WTC11 (cell line): ENCODE data around the gene CACNB4.

ENCODE experiments used
- ETV6 ChIP-seq: sonication (generic); formaldehyde crosslinking; IDR thresholded peaks from 2 replicates; pipeline ENCODE4 v1.8.1; 2022; ENCODE audit warnings: mild to moderate bottlenecking, missing genetic modification reagents
- SMAD4 ChIP-seq: sonication (generic); formaldehyde crosslinking; IDR thresholded peaks from 2 replicates; pipeline ENCODE4 v1.8.0; 2022; ENCODE audit warnings: mild to moderate bottlenecking, missing genetic modification reagents
- TP53 ChIP-seq: sonication (generic); formaldehyde crosslinking; IDR thresholded peaks from 2 replicates; pipeline ENCODE4 v1.8.1; 2023; ENCODE audit warnings: mild to moderate bottlenecking, missing genetic modification reagents
- TF ChIP-seq, protein P1 (sequence below): fragments of 200-600 bp; IDR thresholded peaks from 2 replicates; pipeline ENCODE4 v1.8.0; 2022; ENCODE audit warnings: antibody characterized with exemption

DNA sequence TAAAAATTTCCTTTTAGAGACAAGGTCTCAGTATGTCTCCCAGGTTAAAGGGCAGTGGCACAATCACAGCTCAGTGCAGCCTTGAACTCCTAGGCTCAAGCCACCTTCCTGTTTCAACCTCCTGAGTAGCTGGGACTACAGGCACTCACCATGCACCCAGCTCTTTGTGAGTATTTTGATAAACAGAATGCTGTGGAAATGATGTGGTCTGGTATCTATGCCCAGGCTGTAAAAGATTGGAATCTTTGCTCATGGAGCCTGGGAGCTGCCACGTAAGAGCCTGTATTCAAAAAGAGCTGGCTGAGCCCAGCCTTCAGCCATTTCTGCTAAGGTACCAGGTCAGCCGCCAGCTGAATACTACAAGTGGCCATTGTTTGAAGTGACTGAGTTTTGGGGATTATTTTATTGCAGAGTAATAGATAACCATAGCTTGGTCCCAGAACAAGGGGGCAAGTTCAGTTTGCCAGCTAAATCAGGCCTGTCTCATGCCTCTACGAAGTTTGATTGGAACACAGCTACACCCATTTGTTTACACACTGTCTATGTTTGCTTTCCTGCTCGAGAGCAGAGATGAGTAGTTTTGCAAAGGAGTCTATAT, 249.3 kb downstream of the CACNB4 start:
- TF ChIP-seq, protein P1, sequence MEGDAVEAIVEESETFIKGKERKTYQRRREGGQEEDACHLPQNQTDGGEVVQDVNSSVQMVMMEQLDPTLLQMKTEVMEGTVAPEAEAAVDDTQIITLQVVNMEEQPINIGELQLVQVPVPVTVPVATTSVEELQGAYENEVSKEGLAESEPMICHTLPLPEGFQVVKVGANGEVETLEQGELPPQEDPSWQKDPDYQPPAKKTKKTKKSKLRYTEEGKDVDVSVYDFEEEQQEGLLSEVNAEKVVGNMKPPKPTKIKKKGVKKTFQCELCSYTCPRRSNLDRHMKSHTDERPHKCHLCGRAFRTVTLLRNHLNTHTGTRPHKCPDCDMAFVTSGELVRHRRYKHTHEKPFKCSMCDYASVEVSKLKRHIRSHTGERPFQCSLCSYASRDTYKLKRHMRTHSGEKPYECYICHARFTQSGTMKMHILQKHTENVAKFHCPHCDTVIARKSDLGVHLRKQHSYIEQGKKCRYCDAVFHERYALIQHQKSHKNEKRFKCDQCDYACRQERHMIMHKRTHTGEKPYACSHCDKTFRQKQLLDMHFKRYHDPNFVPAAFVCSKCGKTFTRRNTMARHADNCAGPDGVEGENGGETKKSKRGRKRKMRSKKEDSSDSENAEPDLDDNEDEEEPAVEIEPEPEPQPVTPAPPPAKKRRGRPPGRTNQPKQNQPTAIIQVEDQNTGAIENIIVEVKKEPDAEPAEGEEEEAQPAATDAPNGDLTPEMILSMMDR: no peak
- no peak for TF ChIP-seq ETV6 (CRISPR knock-in tag)
- TF ChIP-seq TP53: no peak
- no peak for TF ChIP-seq SMAD4
